Umbilical cord (tissue), 2 donors: ENCODE data around the gene SGTA. TPM values are rescaled to one million over a fixed set of nuclear protein-coding genes. Genes with fewer than 3 reads are reported as not detected.
"Not testable (repeated sequence)": the region's sequence is repeated elsewhere in the genome, so short reads cannot be mapped to it uniquely, and the experiment has no call there.

ENCODE experiments used
- DNase-seq: peaks from one replicate; pipeline ENCODE4 v3.0.0-alpha.2; 2015; ENCODE audit warnings: low spot score
- total RNA-seq: library from RNA; depleted of rRNA; stranded (reverse); fragments of >200 nt; gene quantifications from one replicate; pipeline ENCODE4 v1.2.3, GENCODE V29; 2014; ENCODE audit warnings: low replicate concordance; ENCODE audit not compliant: insufficient read depth

Gene SGTA
- total RNA-seq, 1 donor from 2014 or later = 21.4 TPM

- not testable (repeated sequence) for DNase-seq
Measured at GRCh38 chr19:2714102-2714501, 69.0 kb downstream of the SGTA start.

- not testable (repeated sequence) for DNase-seq
Measured at GRCh38 chr19:2713170-2713569, 69.9 kb downstream of the SGTA start.

GRCh38 chr19:2711875-2712205 lies 71.2 kb downstream of the SGTA start:
- DNase-seq = no peak

- no peak for DNase-seq
Measured at GRCh38 chr19:2711172-2711874, 71.8 kb downstream of the SGTA start.

- DNase-seq = no peak
Measured at GRCh38 chr19:2706251-2706650, 76.8 kb downstream of the SGTA start.

Other genes starting within 250 kb of the SGTA start
- gene GNG7, start 80.6 kb downstream of the SGTA start, total RNA-seq = 0.48 TPM
- 8.2 TPM for gene DIRAS1, start 61.9 kb downstream of the SGTA start, total RNA-seq
- gene SLC39A3, start 43.3 kb downstream of the SGTA start, total RNA-seq = 18.3 TPM
- gene THOP1, start 2.2 kb upstream of the SGTA start, total RNA-seq = 31.8 TPM
- 7.0 TPM for gene ZNF554, start 36.6 kb upstream of the SGTA start, total RNA-seq
- 7.0 TPM for gene ZNF555, start 58.2 kb upstream of the SGTA start, total RNA-seq
- 0.96 TPM for gene ZNF556, start 84.1 kb upstream of the SGTA start, total RNA-seq
- 2.6 TPM for gene ZNF57, start 117.7 kb upstream of the SGTA start, total RNA-seq
- gene ZNF77, start 161.7 kb upstream of the SGTA start, total RNA-seq = 3.4 TPM
- 7.5 TPM for gene TLE6, start 194.3 kb upstream of the SGTA start, total RNA-seq
- 12.3 TPM for gene TLE2, start 246.0 kb upstream of the SGTA start, total RNA-seq